Activated T-helper 17 cell treated with anti-CD3 and anti-CD28 coated beads, Interleukin-2, amount 50 U/mL, for 72 hours (primary cell): Measurements from ENCODE around the gene COL27A1. TPM values are rescaled to one million over a fixed set of nuclear protein-coding genes. Genes with fewer than 3 reads are reported as not detected.

Experiments used
- ATAC-seq: fragments of 150-1000 bp; cut with Tn5 transposase; replicated peaks from 2 replicates; pipeline ENCODE4 v1.10.0; 2021; ENCODE audit warnings: mild to moderate bottlenecking, moderate library complexity
- H3K27ac Mint-ChIP-seq: one replicate; pipeline ENCODE4 v1.8.0; 2022; ENCODE audit warnings: mixed read lengths
- H3K27me3 Mint-ChIP-seq: one replicate; pipeline ENCODE4 v1.8.0; 2022; ENCODE audit warnings: mixed read lengths
- H3K36me3 Mint-ChIP-seq: one replicate; pipeline ENCODE4 v1.8.0; 2022; ENCODE audit warnings: low read depth, mild to moderate bottlenecking, mixed read lengths
- H3K4me1 Mint-ChIP-seq: one replicate; pipeline ENCODE4 v1.8.0; 2022; ENCODE audit warnings: mixed read lengths
- H3K4me3 Mint-ChIP-seq: one replicate; pipeline ENCODE4 v1.8.0; 2022; ENCODE audit warnings: mild to moderate bottlenecking, mixed read lengths
- H3K9me3 Mint-ChIP-seq: one replicate; pipeline ENCODE4 v1.8.0; 2022; ENCODE audit warnings: mixed read lengths
- total RNA-seq, 2 donors: library from RNA; stranded (reverse); gene quantifications; one replicate each; pipeline ENCODE4 v1.2.3, GENCODE V29; 2022

The COL27A1 gene
- total RNA-seq, 2 donors from 2014 or later = 7.8 to 12.0 TPM

GRCh38 chr9:114246558-114246957 is 91.2 kb downstream of the COL27A1 start:
- Mint-ChIP-seq H3K4me1 (no peaks in the 10 kb centered on the region), H3K27ac (no peak overlapping the region), H3K9me3 (no peaks in the 10 kb centered on the region), H3K27me3 (no peaks in the 10 kb centered on the region), H3K36me3 (no peaks in the 10 kb centered on the region), H3K4me3 (no peak overlapping the region)
- ATAC-seq = no peak

DNA sequence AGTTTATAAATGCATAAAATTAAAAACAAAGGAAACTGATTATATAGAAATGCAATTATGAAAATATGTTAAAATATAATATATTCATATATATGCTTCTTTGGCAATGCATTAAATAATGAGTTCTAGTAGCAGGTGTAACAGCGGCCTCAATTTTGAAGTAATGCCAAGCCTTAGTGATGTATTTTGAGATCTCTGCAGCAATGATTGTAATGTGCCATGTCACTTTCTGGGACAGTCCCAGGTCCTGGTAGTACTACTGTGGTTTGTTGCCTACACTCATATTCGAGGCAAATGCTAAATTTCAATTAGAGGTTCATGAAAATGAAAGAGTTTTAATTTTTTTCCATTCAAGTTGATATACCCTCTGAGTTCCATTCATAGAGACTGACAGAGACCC is 91.7 kb downstream of the COL27A1 start:
- no peak for ATAC-seq
- Mint-ChIP-seq H3K36me3 (no peaks in the 10 kb centered on the region), H3K27ac (no peak overlapping the region), H3K9me3 (no peaks in the 10 kb centered on the region), H3K27me3 (no peaks in the 10 kb centered on the region), H3K4me3 (no peak overlapping the region), H3K4me1 (no peaks in the 10 kb centered on the region)

DNA sequence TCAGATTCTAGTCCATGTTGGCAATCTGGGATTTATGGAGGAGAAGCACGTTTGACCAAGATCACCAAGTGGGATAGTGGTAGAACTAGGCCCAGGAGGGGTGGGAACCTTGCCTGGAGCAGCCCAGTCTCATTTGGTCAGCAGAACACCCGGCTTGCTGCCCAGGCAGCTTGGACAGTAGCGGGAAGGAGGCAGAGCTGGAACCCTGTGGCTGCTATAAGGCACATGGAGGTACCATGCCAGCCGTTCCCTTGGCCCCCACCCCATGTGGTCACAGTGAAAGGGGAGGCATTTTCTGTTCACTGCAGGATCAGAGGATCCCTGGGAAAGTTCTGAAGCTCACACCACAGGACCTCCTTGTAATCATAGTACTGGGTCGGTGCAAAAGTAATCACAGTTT is 92.2 kb downstream of the COL27A1 start:
- ATAC-seq = no peak
- H3K36me3 Mint-ChIP-seq = no peaks in the 10 kb centered on the region

GRCh38 chr9:114248299-114248707 is 93.0 kb downstream of the COL27A1 start:
- no peak for ATAC-seq
- Mint-ChIP-seq H3K27me3 (no peaks in the 10 kb centered on the region), H3K36me3 (no peaks in the 10 kb centered on the region), H3K27ac (no peak overlapping the region), H3K9me3 (no peaks in the 10 kb centered on the region), H3K4me3 (no peak overlapping the region), H3K4me1 (no peaks in the 10 kb centered on the region)

More for the DNA sequence above, 92.2 kb downstream of the COL27A1 start:
- H3K27me3 Mint-ChIP-seq = no peaks in the 10 kb centered on the region
- no peaks in the 10 kb centered on the region for H3K4me1 Mint-ChIP-seq
- no peak overlapping the region for H3K27ac Mint-ChIP-seq
- no peaks in the 10 kb centered on the region for H3K9me3 Mint-ChIP-seq
- H3K4me3 Mint-ChIP-seq = no peak overlapping the region

GRCh38 chr9:114249424-114250234 is 94.3 kb downstream of the COL27A1 start:
- H3K27ac Mint-ChIP-seq = no peak overlapping the region
- no peaks in the 10 kb centered on the region for H3K4me1 Mint-ChIP-seq
- no peaks in the 10 kb centered on the region for H3K36me3 Mint-ChIP-seq
- no peaks in the 10 kb centered on the region for H3K27me3 Mint-ChIP-seq
- H3K9me3 Mint-ChIP-seq = no peaks in the 10 kb centered on the region
- H3K4me3 Mint-ChIP-seq = no peak overlapping the region
- no peak for ATAC-seq

GRCh38 chr9:114250235-114250568 is 94.9 kb downstream of the COL27A1 start:
- Mint-ChIP-seq H3K27me3 (no peaks in the 10 kb centered on the region), H3K36me3 (no peaks in the 10 kb centered on the region), H3K4me3 (no peak overlapping the region), H3K27ac (no peak overlapping the region), H3K9me3 (no peaks in the 10 kb centered on the region), H3K4me1 (no peaks in the 10 kb centered on the region)
- no peak for ATAC-seq

- no peak for ATAC-seq
- H3K4me1 Mint-ChIP-seq = no peaks in the 10 kb centered on the region
- no peaks in the 10 kb centered on the region for H3K9me3 Mint-ChIP-seq
- H3K27ac Mint-ChIP-seq = no peak overlapping the region
- no peaks in the 10 kb centered on the region for H3K27me3 Mint-ChIP-seq
- H3K4me3 Mint-ChIP-seq = no peak overlapping the region
- no peaks in the 10 kb centered on the region for H3K36me3 Mint-ChIP-seq
Observed at GRCh38 chr9:114250648-114251047, 95.3 kb downstream of the COL27A1 start.

GRCh38 chr9:114252394-114252793 is 97.1 kb downstream of the COL27A1 start:
- Mint-ChIP-seq H3K4me1 (no peaks in the 10 kb centered on the region), H3K9me3 (no peaks in the 10 kb centered on the region), H3K27me3 (no peaks in the 10 kb centered on the region), H3K27ac (no peak overlapping the region), H3K36me3 (no peaks in the 10 kb centered on the region), H3K4me3 (no peak overlapping the region)
- no peak for ATAC-seq

DNA sequence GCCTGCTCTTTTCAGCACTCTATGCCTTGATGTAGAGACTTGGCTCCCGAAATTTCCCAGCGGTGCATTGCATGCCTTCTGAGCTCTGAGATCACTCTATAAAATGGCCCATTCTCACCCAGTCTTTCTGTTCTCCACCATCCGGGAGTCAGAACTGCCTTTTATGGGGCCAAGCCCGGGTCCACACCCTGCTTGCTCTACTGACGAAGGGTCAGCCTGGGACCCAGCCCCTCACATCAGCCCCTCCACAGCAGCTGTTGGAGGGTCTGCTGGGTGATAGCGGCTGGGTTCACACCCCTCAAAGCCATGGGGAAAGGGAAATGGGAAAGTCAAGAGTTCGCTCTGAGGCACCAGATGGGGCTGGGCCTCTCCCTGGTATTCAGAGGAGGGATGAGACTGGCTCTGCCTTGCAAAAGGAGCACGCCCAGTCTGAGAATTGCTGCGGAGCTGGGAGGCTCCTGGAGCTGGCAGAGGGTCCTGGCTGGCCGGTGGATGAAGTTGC is 101.5 kb downstream of the COL27A1 start:
- no peak for ATAC-seq
- no peaks in the 10 kb centered on the region for H3K27me3 Mint-ChIP-seq
- H3K4me1 Mint-ChIP-seq = no peaks in the 10 kb centered on the region
- no peak overlapping the region for H3K4me3 Mint-ChIP-seq
- no peak overlapping the region for H3K27ac Mint-ChIP-seq
- no peaks in the 10 kb centered on the region for H3K9me3 Mint-ChIP-seq
- no peaks in the 10 kb centered on the region for H3K36me3 Mint-ChIP-seq

- Mint-ChIP-seq H3K9me3 (no peaks in the 10 kb centered on the region), H3K4me1 (no peaks in the 10 kb centered on the region), H3K27me3 (no peaks in the 10 kb centered on the region), H3K36me3 (no peaks in the 10 kb centered on the region), H3K4me3 (no peak overlapping the region), H3K27ac (no peak overlapping the region)
- no peak for ATAC-seq
Observed at GRCh38 chr9:114258218-114258617, 102.9 kb downstream of the COL27A1 start.

GRCh38 chr9:114258866-114259797 is 103.8 kb downstream of the COL27A1 start:
- H3K9me3 Mint-ChIP-seq = no peaks in the 10 kb centered on the region
- no peaks in the 10 kb centered on the region for H3K27me3 Mint-ChIP-seq
- no peak overlapping the region for H3K27ac Mint-ChIP-seq
- no peak overlapping the region for H3K4me3 Mint-ChIP-seq
- no peaks in the 10 kb centered on the region for H3K36me3 Mint-ChIP-seq
- ATAC-seq = no peak
- no peaks in the 10 kb centered on the region for H3K4me1 Mint-ChIP-seq

DNA sequence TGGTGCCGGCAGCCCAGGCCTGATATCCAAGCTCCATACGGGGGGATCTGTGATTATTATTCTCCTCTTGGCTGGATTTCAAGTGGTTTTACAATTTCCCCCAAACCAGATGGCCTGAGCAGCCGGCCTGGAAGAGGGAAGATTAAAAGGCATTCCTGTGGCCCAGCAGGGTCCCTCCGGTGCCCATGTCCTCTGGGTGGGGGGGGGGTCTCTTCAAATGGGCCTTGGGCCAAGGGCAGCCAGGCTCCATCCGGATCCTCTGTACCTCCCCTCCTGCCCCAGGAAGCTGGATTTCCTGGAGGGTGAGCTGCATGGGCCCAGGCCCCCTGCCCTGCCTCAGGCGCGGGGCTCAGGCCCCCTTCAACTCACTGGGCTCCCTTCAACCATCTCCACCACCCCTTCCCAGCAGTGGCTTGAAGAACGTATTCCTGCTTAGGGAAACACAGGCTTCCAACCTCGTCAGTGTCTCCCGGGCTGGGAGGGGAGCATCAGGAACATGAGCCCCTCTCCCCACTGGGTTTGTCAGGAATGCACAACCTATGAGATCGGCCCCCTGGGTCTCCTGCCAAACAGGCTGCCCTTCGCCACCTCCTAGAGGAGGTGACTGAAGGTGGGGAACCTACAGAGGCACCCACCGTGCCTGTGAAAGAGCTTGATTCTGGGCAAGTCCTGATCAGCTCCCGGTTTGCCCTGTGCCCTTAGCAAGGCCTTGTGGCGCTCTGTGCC is 104.6 kb downstream of the COL27A1 start:
- no peak overlapping the region for H3K27ac Mint-ChIP-seq
- H3K4me3 Mint-ChIP-seq = no peak overlapping the region
- no peaks in the 10 kb centered on the region for H3K9me3 Mint-ChIP-seq
- no peak for ATAC-seq
- H3K4me1 Mint-ChIP-seq = no peaks in the 10 kb centered on the region
- H3K27me3 Mint-ChIP-seq = no peaks in the 10 kb centered on the region
- no peaks in the 10 kb centered on the region for H3K36me3 Mint-ChIP-seq

- H3K27ac Mint-ChIP-seq = no peak overlapping the region
- H3K27me3 Mint-ChIP-seq = peaks cover 7% of the 10 kb centered on the region
- H3K36me3 Mint-ChIP-seq = no peaks in the 10 kb centered on the region
- H3K4me3 Mint-ChIP-seq = no peak overlapping the region
- no peaks in the 10 kb centered on the region for H3K9me3 Mint-ChIP-seq
- ATAC-seq = no peak
- no peaks in the 10 kb centered on the region for H3K4me1 Mint-ChIP-seq
Observed at GRCh38 chr9:114261026-114261425, 105.7 kb downstream of the COL27A1 start.

GRCh38 chr9:114261987-114262386 is 106.7 kb downstream of the COL27A1 start:
- H3K9me3 Mint-ChIP-seq = no peaks in the 10 kb centered on the region
- no peak for ATAC-seq
- H3K4me1 Mint-ChIP-seq = no peaks in the 10 kb centered on the region
- H3K4me3 Mint-ChIP-seq = no peak overlapping the region
- no peak overlapping the region for H3K27ac Mint-ChIP-seq
- peaks cover 9% of the 10 kb centered on the region for H3K27me3 Mint-ChIP-seq
- H3K36me3 Mint-ChIP-seq = no peaks in the 10 kb centered on the region
